ENCODE data around the gene SLC27A4.
A peak's percentile ranks its signal among the peaks of the same experiment; 100 is the strongest.

Gene SLC27A4

DNA sequence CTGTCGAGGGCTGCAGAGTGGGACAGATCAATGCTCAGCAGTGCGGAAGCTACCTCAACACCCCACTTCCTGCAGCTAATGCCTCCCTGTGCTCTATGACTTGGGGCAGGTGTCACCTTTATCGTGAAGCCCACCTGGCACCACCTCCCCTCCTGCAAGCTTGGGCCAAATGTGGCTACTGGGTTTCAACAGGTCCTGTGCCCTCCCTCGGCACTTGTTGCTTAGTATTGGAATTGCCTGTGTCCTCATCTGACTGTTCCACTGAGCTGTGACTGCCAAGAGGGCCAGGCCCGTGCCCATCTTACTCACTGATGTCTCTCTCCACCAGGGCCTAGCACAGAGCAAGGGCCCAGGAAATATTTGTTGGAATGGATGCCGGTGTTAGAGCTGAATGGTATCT, 9.4 kb downstream of the SLC27A4 start:
- no peak for DNase-seq (ENCODE audit: extremely low read depth, low read depth)
- TF ChIP-seq, protein P1, sequence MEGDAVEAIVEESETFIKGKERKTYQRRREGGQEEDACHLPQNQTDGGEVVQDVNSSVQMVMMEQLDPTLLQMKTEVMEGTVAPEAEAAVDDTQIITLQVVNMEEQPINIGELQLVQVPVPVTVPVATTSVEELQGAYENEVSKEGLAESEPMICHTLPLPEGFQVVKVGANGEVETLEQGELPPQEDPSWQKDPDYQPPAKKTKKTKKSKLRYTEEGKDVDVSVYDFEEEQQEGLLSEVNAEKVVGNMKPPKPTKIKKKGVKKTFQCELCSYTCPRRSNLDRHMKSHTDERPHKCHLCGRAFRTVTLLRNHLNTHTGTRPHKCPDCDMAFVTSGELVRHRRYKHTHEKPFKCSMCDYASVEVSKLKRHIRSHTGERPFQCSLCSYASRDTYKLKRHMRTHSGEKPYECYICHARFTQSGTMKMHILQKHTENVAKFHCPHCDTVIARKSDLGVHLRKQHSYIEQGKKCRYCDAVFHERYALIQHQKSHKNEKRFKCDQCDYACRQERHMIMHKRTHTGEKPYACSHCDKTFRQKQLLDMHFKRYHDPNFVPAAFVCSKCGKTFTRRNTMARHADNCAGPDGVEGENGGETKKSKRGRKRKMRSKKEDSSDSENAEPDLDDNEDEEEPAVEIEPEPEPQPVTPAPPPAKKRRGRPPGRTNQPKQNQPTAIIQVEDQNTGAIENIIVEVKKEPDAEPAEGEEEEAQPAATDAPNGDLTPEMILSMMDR (IDR thresholded peaks at IDR 0.05; ENCODE audit: low read depth, low read length, missing control alignments) = no peak
- no peak overlapping the region for H3K4me3 ChIP-seq (replicated peaks; ENCODE audit: low read depth, low read length)

DNA sequence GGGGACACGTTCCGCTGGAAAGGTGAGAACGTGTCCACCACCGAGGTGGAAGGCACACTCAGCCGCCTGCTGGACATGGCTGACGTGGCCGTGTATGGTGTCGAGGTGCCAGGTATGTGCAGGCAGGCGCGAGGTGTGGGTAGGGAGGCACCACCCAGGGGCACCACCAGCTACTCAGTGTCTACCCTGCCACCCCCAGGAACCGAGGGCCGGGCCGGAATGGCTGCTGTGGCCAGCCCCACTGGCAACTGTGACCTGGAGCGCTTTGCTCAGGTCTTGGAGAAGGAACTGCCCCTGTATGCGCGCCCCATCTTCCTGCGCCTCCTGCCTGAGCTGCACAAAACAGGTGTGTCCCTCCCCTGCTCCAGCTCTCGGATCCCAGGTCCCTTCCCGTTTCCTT, 15.1 kb downstream of the SLC27A4 start:
- TF ChIP-seq, protein P1 (IDR thresholded peaks at IDR 0.05; ENCODE audit: low read depth, low read length, missing control alignments) = no peak
- H3K4me3 ChIP-seq (replicated peaks; ENCODE audit: low read depth, low read length) = no peak overlapping the region
- no peak for DNase-seq (ENCODE audit: extremely low read depth, low read depth)

DNA sequence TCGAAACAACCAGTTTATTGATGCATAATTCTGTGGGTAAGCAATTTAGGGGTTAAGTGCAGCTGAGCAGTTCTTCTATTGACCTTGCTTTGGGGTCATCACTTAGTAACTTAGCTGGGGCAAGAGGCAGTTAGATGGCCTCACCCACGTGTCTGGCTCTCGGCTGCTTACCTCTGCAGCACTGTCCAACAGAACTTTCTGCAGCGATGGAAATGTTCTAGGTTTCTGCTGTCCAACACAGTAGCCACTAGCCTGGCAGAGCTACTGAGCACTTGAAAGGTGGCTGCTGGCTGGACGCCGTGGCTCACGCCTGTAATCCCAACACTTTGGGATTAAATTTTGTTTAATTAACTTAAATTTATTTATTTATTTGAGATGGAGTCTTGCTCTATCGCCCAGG, 17.8 kb downstream of the SLC27A4 start:
- H3K4me3 ChIP-seq (replicated peaks; ENCODE audit: low read depth, low read length) = no peak overlapping the region
- TF ChIP-seq, protein P1 (IDR thresholded peaks at IDR 0.05; ENCODE audit: low read depth, low read length, missing control alignments) = no peak
- DNase-seq (ENCODE audit: extremely low read depth, low read depth) = no peak

DNA sequence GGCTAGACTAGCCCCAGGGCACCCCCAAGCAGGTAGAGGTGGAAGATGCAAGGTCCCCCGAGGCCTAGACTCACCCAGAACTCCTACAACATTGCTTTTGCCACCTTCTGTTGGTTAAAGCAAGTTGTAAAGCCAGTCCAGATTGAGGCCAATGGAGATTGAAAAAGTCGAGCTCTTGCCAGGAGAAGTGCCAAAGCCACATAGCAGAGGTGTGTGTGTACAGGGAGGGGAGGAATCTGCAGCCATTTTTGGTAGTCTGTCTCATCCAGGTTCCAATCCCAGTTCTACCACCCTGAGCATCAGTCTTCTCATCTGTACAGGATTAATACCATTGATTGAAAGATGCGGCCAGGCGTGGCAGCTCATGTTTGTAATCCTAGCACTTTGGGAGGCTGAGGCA, 18.5 kb downstream of the SLC27A4 start:
- H3K4me3 ChIP-seq (replicated peaks; ENCODE audit: low read depth, low read length) = no peak overlapping the region
- TF ChIP-seq, protein P1 (IDR thresholded peaks at IDR 0.05; ENCODE audit: low read depth, low read length, missing control alignments) = no peak
- no peak for DNase-seq (ENCODE audit: extremely low read depth, low read depth)

DNA sequence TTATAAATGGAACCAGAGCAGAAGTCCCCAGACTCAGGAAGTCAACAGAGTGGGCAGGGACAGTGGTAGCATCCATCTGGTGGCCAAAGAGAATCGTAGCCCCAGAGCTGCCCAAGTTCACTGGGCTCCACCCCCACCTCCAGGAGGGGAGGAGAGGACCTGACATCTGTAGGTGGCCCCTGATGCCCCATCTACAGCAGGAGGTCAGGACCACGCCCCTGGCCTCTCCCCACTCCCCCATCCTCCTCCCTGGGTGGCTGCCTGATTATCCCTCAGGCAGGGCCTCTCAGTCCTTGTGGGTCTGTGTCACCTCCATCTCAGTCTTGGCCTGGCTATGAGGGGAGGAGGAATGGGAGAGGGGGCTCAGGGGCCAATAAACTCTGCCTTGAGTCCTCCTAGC, 20.5 kb downstream of the SLC27A4 start:
- no peak for DNase-seq (ENCODE audit: extremely low read depth, low read depth)
- no peak overlapping the region for H3K4me3 ChIP-seq (replicated peaks; ENCODE audit: low read depth, low read length)
- TF ChIP-seq, protein P1 (IDR thresholded peaks at IDR 0.05; ENCODE audit: low read depth, low read length, missing control alignments) = no peak

DNA sequence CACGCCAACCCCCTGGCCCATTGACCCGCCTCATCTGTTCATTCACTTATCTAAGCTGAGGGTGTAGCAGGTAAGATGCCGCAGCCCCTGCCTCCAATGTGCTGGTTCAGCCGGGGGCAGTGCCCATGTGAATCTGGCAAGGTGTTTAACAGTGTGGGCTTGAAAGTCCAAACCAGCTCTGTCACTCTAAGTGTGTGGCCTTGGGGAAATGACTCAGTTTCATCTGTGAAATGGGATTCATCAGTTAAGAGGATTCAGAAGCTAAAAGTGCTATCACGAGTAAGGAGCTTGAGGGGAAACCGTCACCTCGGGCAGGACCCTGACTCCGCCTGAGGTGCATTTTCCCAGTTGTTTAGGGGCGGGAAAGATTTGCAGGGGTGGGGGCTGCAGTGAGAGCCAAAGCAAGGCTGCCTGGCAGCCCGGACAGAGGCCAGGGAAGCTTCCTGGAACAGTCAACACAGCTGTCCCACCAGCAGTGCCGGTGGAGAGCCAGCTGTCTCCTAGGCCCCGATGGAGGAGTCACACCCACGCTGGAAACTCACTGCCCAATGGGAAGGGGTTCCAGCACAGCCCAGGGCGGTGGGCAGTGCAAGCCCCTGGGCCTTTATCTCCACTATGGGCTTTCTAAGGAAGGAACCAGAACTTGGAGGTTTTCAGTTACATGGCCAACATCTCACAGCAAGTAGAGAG, 21.1 kb downstream of the SLC27A4 start:
- no peak for DNase-seq (ENCODE audit: extremely low read depth, low read depth)
- TF ChIP-seq, protein P1 (IDR thresholded peaks at IDR 0.05; ENCODE audit: low read depth, low read length, missing control alignments) = no peak
- peak overlapping the region; percentile 20 for H3K4me3 ChIP-seq (replicated peaks; ENCODE audit: low read depth, low read length)
